ENCODE measurements around the gene POLR2J. TPM values are rescaled to one million over a fixed set of nuclear protein-coding genes. Genes with fewer than 3 reads are reported as not detected.
"Not testable (repeated sequence)": the region's sequence is repeated elsewhere in the genome, so short reads cannot be mapped to it uniquely, and the experiment has no call there.

POLR2J gene
- total and polyA plus RNA-seq, 10 of the 15 experiments (the other 5 are each of a cell fraction or from before 2014, with no cell fraction given) = 16.4 to 119 (median 77.4) TPM

DNA sequence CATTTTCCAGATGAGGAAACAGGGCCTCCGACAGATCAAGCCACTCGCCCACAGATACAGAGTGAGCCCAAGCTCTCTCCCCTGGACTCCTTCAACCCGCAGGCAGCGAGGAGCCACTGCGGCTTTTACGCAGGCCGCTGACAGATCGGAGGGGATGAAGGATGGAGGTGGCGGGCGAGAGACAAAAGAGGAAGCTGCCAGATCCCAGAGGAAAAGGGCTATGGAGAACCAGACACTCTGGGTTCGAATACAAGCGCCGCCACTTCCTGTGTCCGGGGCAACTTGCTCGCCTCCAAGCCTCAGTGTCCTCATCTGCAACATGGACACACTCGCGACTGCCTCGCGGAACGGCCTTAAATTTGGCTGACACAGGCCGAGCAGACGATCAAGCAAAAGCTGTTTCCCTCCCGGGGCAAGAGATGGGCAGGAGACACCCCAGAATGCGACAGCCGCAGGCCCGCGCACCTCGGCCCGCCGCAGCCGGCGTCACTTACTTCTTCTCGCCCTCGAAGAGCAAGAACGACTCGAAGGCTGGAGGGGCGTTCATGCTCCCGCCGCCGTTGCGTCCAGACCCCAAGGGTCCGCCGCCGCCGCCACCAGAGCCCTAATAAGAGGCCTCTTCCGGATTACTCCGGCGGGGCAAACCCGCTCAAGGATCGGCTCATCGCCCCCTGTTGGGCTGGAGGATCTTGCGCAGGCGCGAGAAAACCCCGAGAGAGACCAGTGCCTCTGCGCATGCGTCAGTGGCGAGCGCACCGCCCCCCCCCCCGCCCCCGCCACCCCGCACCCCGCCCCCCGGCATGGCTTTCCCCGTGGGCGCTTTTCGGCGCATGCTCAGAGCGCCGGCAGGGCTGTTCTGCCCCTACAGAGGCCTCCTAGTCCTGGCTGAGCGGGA lies at the start of gene POLR2J (continued):
- 0 out of 2 replicates have a peak, but pooled peaks have one; percentile 22 for TF ChIP-seq IKZF1 (conservative IDR thresholded peaks at IDR 0.05)
- 0 out of 2 replicates have a peak, but pooled peaks have one; percentile 27 for TF ChIP-seq CBFB (IDR thresholded peaks at IDR 0.05; ENCODE audit: low read depth)
- TF ChIP-seq NRF1 (conservative IDR thresholded peaks at IDR 0.05; ENCODE audit: low read depth, low read length) = 0 out of 2 replicates have a peak, but pooled peaks have one; percentile 6
- TF ChIP-seq GABPA (IDR thresholded peaks at IDR 0.05; ENCODE audit: low read depth) = peak; percentile 75; the same call in 1 of the 2 replicates
- peak; percentile 43; the same call in 1 of the 2 replicates for TF ChIP-seq TAF1 (IDR thresholded peaks at IDR 0.05; ENCODE audit: borderline replicate concordance, low read depth, low read length)
- peak; percentile 33; the same call in 1 of the 2 replicates for TF ChIP-seq HCFC1 (IDR thresholded peaks at IDR 0.05; ENCODE audit: low read length)
- peak; percentile 18; the same call in 1 of the 2 replicates for TF ChIP-seq BACH1 (IDR thresholded peaks at IDR 0.05; ENCODE audit: borderline replicate concordance)

DNA sequence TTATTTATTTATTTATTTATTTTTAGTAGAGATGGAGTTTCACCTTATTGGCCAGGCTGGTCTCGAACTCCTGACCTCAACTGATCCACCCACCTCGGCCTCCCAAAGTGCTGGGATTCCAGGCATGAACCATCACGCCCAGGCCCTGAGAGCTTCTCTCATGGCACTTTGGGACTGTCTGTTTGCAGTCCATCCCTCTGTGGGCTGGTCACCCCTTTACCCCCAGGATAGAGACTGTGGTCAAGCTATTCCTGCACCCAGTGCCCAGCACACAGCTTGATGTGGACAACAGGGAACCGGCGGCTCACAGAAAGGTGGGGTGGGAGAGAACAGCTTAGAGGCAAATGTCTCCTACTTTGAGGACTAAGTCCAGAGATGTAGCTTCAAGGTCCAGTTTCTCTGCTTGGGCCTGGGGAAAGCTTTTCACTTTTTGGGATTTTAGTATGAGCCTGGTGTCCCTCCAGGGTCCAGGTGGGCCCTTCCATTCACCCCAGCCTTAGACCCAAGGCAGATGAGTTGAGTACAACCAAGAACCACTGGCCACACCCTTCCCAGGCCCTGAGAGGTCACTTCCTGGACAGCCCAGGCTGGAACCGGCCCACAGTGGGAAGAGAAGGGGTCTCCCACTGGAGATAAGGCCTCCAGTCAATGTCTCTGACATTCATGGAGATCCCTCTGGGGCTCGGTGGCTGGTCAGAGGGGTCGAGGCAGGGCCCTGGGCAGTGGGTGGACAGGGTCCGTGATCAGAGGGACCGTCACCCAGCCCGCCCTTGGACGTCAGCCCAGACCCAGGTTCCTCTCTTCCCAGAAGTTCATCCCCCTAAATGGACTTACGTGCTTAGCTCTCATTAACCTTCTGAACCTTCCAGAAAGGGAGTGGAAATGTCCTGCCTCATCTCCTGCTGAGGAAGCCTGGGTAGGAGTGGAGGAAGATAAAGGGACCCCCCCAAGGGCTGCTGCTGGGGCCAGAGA lies 49.4 kb upstream of the POLR2J start:
- H3K4me1 ChIP-seq (ENCODE audit: control insufficient read depth, insufficient read depth, low read length); H3K4me2 ChIP-seq (ENCODE audit: control insufficient read depth, insufficient read depth); H3K4me3 ChIP-seq; H3K27me3 ChIP-seq (replicated peaks in 1 of 2; ENCODE audit: control insufficient read depth in 2 of 2, insufficient read depth in 2 of 2, low read length in 1 of 2); H3K79me2 ChIP-seq (ENCODE audit: control insufficient read depth, insufficient read depth, low read length); POLR2A ChIA-PET; H3K9me3 ChIP-seq (replicated peaks; ENCODE audit: control insufficient read depth, insufficient read depth, low read length); H2AFZ ChIP-seq (ENCODE audit: control insufficient read depth, low read depth, low read length); DNase-seq (ENCODE audit: low read depth, low spot score); intact Hi-C loops (cut with micrococcal nuclease; ENCODE audit: unreplicated experiment); H3K36me3 ChIP-seq (ENCODE audit: control insufficient read depth in 2 of 2, insufficient read depth in 2 of 2, low read length in 1 of 2); BruUV-seq (replicated peaks); RAD21 ChIA-PET (ENCODE audit: unreplicated experiment); SMC1A ChIA-PET (ENCODE audit: uncharacterized antibody, unreplicated experiment); in situ Hi-C loops (cut with MboI); H3K9ac ChIP-seq (ENCODE audit: control insufficient read depth, insufficient read depth, low read length); ATAC-seq; CTCF ChIA-PET; H3K27ac ChIP-seq (ENCODE audit: control insufficient read depth, insufficient read depth); FAIRE-seq; H4K20me1 ChIP-seq (ENCODE audit: control insufficient read depth, insufficient read depth): not testable (repeated sequence)
- WGBS (ENCODE audit: insufficient coverage, insufficient replicate concordance, low lambda C conversion rate, missing lambda C conversion rate) = 80% methylated on average over 3 of the region's 13 CpGs

DNA sequence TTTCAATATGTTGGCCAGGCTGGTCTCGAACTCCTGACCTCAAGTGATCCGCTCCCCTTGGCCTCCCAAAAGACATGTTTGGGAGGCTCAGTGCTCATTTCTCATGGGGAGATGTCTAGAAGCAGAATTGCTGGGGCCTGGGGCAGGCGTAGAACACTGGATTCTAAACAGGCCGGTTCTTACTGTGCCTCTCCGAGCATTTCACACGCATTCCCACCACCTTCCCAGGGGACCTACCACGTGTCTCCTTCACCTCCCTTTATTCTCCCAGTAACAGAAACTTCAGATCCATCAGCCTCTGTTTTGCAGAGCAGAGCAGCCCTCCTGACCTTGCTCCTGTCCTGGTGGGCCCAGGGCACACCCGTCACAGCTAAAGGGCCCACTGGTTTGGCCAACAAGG lies 48.5 kb upstream of the POLR2J start:
- RAD21 ChIA-PET (ENCODE audit: unreplicated experiment); POLR2A ChIA-PET; H3K36me3 ChIP-seq (ENCODE audit: control insufficient read depth in 2 of 2, insufficient read depth in 2 of 2, low read length in 1 of 2); H3K9ac ChIP-seq (ENCODE audit: control insufficient read depth, insufficient read depth, low read length); CTCF ChIA-PET; H3K27ac ChIP-seq (ENCODE audit: control insufficient read depth, insufficient read depth); FAIRE-seq; H4K20me1 ChIP-seq (ENCODE audit: control insufficient read depth, insufficient read depth); intact Hi-C loops (cut with micrococcal nuclease; ENCODE audit: unreplicated experiment); H3K79me2 ChIP-seq (ENCODE audit: control insufficient read depth, insufficient read depth, low read length); H2AFZ ChIP-seq (ENCODE audit: control insufficient read depth, low read depth, low read length); SMC1A ChIA-PET (ENCODE audit: uncharacterized antibody, unreplicated experiment); H3K9me3 ChIP-seq (replicated peaks; ENCODE audit: control insufficient read depth, insufficient read depth, low read length); ATAC-seq; BruUV-seq (replicated peaks); H3K27me3 ChIP-seq (replicated peaks in 1 of 2; ENCODE audit: control insufficient read depth in 2 of 2, insufficient read depth in 2 of 2, low read length in 1 of 2); H3K4me2 ChIP-seq (ENCODE audit: control insufficient read depth, insufficient read depth); in situ Hi-C loops (cut with MboI); H3K4me1 ChIP-seq (ENCODE audit: control insufficient read depth, insufficient read depth, low read length); DNase-seq (ENCODE audit: low read depth, low spot score); H3K4me3 ChIP-seq: not testable (repeated sequence)
- WGBS (ENCODE audit: insufficient coverage, insufficient replicate concordance, low lambda C conversion rate, missing lambda C conversion rate) = 91% methylated on average over 1 of the region's 8 CpGs
